GM12891 (cell line): Measurements from ENCODE around the gene DCT.

Source experiments
- DNase-seq: peaks from one replicate; pipeline ENCODE4 v3.0.0; 2011; ENCODE audit warnings: low spot score; ENCODE audit not compliant: insufficient read length
- FAIRE-seq: peaks from 2 replicates; lab custom pipeline; 2011; peaks lifted over from hg19 to GRCh38; lab: Jason Lieb, UNC
- PAX5 ChIP-seq: IDR thresholded peaks from 2 replicates; pipeline ENCODE4 v1.6.1; 2011; ENCODE audit warnings: low read length, moderate library complexity, mild to moderate bottlenecking; ENCODE audit not compliant: insufficient read depth, severe bottlenecking
- POLR2A ChIP-seq: IDR thresholded peaks from 2 replicates; pipeline ENCODE4 v1.6.1; 2011; ENCODE audit warnings: low read depth, low read length, control low read depth
- POLR2AphosphoS5 ChIP-seq: IDR thresholded peaks from 2 replicates; pipeline ENCODE4 v1.6.1; 2011; ENCODE audit warnings: low read depth, low read length, control low read depth
- POU2F2 ChIP-seq: IDR thresholded peaks from 2 replicates; pipeline ENCODE4 v1.6.1; 2011; ENCODE audit warnings: low read depth, mild to moderate bottlenecking, control low read depth, low read length, moderate library complexity
- SPI1 ChIP-seq: IDR thresholded peaks from 2 replicates; pipeline ENCODE4 v1.6.1; 2011; ENCODE audit warnings: low read depth, low read length, control low read depth
- TAF1 ChIP-seq: IDR thresholded peaks from 2 replicates; pipeline ENCODE4 v1.6.1; 2011; ENCODE audit warnings: low read depth, low read length, control low read depth

DCT gene

DNA sequence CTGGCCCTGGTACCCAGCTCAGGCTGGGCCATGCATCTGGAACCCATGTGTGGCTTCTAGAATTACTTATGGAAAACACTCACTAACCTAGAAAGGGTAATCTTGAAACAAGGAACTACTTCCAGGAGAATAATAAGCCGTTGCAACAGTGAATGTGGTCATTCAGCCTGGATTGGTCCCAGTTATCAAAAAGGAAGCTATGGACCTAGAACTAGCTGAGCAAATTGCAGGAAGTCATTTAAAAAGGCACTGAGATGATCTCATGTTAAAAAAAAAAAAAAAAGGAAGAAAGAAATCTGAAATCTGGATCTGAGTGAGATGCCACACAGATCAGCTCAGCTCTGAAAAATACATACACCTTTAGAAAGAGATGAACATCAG is 59.6 kb downstream of the DCT start:
- DNase-seq, result no peak
- no peak for TF ChIP-seq POLR2A
- no peak for TF ChIP-seq POU2F2
- no peak for TF ChIP-seq SPI1
- TF ChIP-seq PAX5, result no peak
- no peak for TF ChIP-seq POLR2AphosphoS5
- FAIRE-seq, result no peak

DNA sequence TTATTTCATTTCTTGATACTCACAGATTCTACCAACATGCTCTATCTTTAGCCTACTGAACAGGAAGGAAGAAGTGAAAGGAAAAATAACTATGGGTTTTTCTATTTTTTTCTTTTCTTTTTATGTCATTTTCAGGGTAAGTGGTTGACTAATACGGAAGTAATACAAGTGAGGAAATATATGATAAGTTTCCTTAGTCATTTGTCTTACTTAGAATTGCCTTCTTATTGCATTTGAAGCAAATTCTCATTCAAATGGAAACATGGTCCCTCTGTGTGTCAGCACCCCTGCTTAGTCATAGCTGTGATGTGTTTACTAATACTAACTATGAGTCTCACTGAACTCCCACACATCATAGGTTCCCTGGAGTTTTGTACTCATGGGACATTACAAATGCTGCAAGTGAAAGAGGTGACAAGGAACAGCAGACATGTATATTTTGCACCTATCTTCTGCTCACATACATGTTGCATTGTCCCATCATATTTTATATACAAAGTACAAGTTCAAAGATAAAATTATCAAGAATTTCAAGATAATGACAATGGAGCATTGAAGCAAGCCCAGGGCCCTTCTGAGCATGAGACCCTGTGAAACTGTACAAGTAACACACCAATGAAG is 60.1 kb downstream of the DCT start:
- DNase-seq (no peak), FAIRE-seq (no peak)
- TF ChIP-seq PAX5 (no peak), POLR2A (no peak), POU2F2 (no peak), TAF1 (no peak), POLR2AphosphoS5 (no peak), SPI1 (no peak)

DNA sequence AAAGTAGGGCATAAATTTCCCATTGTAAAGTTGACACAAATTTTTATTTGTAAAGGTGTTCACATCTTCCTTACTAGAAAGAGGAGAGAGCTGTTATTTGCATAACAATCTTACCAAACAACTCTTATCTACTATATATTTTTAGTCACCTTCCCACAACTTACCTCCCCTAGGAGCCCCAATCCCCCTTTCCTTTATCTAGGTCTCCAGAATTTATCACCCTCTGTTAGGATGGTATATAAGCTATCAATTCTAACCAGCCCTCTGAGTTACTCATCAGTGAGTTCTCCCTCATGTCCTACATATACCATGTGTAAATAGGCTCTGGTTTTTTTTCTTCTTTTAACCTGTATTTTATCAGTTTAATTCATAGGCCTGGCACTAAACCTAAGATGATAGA is 62.2 kb downstream of the DCT start:
- TF ChIP-seq POLR2A (no peak), POU2F2 (no peak), PAX5 (no peak), POLR2AphosphoS5 (no peak), SPI1 (no peak), TAF1 (no peak)
- FAIRE-seq (no peak), DNase-seq (no peak)

DNA sequence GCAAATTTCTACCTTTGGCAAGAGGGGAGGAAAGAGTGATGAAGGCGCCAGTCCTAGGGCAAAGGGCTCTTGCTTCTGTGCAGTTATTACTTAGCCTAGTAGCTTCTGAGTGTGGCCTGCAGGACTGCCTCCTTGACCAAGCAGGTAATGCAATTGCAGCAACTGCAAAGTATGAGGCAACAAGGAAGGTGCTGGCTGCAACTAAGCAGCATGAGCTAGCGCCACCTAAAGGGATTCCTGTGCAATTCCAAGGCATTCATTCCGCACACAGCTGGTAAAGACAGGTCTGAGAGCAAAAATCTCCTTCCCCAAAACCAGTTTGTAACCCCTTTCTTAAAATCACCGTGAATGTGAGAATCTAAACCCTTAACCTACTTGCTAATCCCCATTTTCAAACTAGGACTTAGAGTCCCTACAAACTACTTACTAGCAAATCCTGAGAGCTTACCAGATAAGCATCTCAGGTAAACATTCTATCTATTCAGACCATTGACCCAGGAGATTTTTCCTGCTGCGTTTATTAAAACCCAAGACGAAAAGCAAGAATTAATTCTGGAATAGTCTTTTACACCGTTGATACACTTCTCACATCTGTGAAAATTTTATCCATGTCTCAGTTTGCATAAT is 62.9 kb downstream of the DCT start:
- DNase-seq (no peak), FAIRE-seq (no peak)
- TF ChIP-seq SPI1, result no peak
- no peak for TF ChIP-seq PAX5
- TF ChIP-seq POU2F2, result no peak

DNA sequence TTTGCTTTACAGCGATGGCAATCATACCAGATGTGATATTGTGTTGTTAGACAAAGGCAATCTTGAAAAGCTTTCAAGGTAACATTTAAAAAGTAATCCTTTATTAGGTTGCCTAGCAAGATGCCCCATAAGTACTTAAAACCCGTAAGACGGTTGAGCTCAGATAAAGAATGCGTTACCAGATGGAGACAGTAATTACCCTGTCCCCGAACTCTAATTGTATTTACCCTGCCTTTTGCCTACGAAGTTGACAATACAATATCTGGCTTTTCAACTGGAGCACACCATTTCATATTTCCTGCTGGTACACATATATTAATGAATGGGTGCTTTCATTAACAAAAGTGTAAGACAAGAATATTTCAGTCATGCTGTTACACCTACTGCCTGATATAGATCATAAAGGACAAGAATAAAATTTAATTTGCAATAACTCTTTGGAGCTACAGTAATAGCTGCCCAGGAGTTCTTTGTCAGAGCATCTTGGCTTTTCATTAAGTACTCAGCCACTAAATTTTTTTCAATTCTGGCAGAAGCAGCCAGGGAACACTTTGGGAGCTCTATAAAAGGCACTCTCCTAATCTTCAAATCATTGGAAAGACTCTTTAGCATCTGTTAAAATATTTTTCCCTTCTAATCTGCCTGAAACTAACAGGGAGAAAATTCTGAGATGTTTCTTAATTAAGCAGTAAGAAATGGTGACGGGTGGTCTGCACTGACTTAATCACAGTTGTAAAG is 63.8 kb downstream of the DCT start:
- TF ChIP-seq PAX5 (no peak), POLR2A (no peak), TAF1 (no peak), POU2F2 (no peak), POLR2AphosphoS5 (no peak), SPI1 (no peak)
- DNase-seq (no peak), FAIRE-seq (no peak)

DNA sequence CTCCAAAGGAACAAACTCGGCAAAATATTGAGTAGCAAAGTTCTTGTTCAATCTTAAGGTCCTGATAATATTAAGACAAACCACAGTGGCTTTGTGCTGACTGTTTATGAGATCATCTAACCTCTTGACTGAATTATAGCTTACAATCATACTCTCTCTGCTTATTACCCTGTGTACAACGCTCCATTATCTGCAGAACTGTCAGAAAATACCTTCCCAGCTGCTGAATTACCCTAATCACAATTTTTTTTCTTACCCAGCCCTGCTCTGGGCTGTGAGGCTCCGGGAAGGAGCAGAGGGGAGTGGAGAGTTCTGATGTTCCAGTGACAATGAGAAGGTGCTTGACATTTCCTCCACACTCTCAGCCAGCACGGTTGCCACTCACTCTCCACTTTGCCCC is 64.8 kb downstream of the DCT start:
- TF ChIP-seq POLR2A (no peak), PAX5 (no peak), TAF1 (no peak), POU2F2 (no peak), SPI1 (no peak), POLR2AphosphoS5 (no peak)
- DNase-seq (no peak), FAIRE-seq (no peak)

DNA sequence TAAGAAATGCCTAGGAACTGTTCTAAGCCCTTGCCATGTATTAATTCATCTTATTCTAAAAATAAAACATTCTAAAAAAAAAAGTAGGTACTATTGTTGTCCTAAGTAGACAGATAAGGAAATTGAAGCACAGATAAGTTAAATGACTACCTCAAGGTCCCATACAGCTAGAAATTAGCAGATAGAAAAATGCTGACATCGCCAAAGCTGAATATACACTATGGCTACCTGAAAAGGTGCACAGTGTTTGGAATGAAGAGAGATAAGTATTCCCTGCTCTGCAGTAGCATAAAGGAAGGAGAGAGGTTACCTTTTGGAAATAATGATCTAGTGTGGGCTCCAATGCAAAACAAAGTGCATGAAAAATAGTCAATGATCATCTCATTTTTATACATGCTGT is 65.3 kb downstream of the DCT start:
- DNase-seq, result no peak
- FAIRE-seq, result no peak
- TF ChIP-seq POU2F2 (no peak), TAF1 (no peak), POLR2AphosphoS5 (no peak), POLR2A (no peak), PAX5 (no peak), SPI1 (no peak)

DNA sequence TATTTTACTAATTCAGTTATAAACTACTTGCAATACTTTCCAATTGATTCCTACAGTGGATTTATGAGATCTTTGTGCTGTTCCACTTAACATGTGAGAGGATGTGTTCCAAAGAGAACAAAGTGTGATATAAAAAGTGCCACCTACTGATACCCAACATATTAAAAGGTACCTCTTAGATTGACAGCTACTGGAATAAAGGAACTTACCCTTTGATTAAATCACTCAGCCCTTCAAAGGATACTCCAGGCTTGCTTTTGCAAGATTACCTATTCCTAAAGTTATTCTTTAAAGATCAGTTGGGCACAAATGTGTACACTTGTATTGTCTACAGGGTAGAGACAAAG is 65.9 kb downstream of the DCT start:
- no peak for DNase-seq
- no peak for FAIRE-seq
- no peak for TF ChIP-seq POLR2A
- TF ChIP-seq SPI1, result no peak
- TF ChIP-seq POU2F2, result no peak
- TF ChIP-seq PAX5, result no peak
- no peak for TF ChIP-seq TAF1
- no peak for TF ChIP-seq POLR2AphosphoS5

DNA sequence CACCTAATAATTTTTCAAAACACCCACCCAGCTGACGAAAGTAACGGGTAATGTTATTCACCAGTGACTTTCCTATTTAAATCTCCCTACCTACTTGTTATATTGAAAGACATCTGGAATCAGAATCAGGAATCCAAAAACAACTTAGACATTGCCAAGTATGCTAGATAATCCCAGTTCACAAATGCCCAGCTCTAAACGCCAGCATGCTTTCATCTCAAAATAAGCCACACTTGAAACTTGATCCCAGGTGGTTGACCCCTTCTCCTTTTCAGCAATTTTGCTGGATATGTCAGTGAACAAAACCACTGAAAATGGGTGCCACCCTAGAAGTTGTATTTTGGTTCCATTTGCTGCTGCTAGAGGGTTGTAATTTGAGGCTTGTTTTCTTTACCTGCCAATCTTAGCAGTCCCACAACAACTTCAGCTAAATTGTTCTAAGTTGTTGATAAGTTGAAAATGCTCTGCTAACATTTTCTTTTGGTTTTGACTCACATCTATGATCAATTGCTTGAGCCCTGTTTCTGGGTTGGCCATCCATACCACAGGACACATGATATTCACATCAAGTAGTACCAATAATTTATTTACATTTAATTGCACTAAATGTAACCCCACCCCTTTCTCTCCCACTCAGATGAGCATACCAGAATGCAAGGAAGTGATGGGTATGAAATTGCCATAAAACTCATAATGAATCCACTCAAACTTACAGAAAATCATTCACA is 66.4 kb downstream of the DCT start:
- FAIRE-seq (no peak), DNase-seq (no peak)
- TF ChIP-seq POU2F2 (no peak), POLR2AphosphoS5 (no peak), TAF1 (no peak), PAX5 (no peak), SPI1 (no peak), POLR2A (no peak)
